COLO829 (cell line): ENCODE data around the gene CLDN16.

Experiments used
- DNase-seq: peaks from one replicate; pipeline ENCODE4 v3.0.0; 2012; ENCODE audit warnings: low spot score

Gene CLDN16

DNA sequence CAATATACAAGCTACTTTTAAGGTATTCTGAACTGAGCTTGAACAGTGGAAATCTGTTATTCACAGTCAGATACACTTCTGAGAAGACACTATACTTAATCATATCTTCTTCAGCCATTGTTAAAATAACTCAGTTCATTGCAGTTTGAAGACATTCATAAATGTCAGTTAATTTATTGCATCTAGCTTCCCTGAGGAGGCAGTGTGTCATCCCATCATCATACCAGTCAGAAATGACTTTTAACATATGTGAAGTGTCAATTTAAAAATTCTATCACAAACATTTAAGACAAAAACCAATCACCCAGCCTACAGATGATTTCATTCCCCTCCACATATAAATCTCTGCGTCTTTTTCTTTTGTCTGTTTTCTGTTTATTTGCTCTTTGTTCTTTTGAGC, 54.3 kb downstream of the CLDN16 start:
- no peak for DNase-seq

DNA sequence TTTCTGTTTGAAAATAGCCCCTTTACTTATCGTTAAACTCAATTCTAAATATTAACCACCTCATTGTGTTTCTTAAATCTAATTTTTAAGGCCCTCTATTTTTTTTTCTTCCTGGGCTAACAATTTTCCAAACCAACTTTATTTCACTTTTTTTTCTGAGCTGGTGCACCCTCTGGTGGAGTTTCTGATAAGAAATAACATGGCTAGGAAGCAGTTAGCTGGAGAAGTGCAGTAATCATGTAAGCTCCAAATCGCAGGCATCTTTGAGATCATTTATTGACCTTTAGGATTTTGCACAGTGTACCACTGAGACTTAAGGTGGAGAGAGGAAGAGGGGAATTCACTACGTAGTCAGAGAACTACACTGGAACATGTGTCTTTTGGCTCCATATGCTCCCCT, 55.3 kb downstream of the CLDN16 start:
- DNase-seq, result peak; percentile 28

- DNase-seq, result no peak
Observed at GRCh38 chr3:190444006-190444405, 56.0 kb downstream of the CLDN16 start.

DNA sequence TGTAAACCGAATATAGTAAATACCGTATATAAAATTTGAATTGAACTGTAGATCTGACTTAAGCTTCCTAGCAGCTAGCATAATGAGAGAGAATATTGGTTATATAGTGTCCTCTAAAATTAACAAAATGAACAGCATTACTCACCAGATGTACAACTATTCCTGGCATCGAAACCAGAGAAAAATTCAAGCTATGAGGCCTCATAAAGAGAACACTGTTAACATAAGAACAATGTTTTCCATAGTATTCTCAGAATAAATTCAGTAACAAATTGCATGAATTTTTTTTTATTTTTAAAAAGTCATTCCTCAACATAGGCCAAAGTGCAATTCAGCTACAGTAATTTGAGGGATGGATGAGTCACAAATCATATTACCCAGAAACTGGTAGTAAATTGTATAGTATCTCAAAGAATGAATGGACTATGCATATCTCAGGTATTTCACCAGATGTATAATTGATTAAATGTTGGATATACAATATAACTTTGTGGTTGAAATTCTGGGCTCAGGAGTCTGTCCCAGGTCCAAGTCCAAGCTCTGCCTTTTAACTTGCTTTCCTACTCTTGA, 56.7 kb downstream of the CLDN16 start:
- peak; percentile 64 for DNase-seq

DNA sequence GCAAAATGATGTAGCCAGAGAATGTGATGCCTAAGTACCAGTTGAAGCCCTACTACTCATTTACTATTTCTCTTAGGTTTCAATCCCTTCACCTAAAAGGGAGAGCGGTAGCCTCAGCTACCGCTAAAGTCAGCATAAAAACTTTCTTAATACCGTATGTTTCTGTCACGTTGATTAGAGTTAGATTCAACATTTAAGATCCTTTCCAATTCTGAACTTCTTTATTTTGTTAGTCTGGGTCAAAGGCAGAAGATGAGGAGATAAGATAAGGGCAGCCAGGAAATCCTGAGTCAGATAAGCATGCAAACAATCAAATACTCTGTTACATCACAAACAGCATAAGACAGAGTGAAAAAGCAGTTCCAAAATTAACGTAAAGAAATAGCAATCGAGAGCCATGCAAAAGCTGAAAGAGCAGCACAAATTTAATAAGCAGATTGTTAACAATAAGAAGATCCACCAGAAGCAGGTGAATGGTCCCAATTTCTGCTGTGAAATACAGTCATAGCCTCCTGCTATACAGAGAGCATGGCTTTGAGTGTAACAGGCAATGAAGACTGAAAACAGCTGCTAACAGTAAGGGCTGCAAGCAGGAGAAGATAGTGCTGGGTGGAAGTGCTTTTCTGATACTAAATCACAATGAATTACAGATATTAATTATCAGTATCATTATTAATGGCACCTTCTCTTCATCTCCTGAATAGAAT, 58.8 kb downstream of the CLDN16 start:
- peak; percentile 43 for DNase-seq

GRCh38 chr3:190448256-190448655, 60.3 kb downstream of the CLDN16 start:
- DNase-seq, result no peak

- no peak for DNase-seq
Observed at GRCh38 chr3:190449801-190450200, 61.8 kb downstream of the CLDN16 start, which contains the start of gene TMEM207. TMEM207 (minus strand) TSS chr3:190449901; CDS start chr3:190449809, 92 bp downstream.

DNA sequence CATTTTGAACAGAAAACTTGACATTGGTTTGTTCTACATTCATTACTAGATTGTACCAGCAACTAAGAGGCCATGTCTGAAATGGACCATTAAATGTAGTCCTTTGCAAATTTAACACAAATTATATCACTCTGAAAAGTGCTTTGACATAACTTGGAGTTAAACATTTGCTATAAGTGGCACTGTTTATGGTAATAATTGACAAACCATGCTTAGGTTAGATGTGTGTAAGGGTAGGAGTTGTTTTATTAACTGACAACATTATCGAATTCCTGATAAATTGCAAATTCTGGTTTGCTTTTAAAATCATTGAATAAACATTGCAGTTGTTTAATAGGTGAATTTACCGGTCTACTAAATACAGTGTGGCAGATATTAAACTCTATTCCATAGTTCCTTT, 67.9 kb downstream of the CLDN16 start:
- DNase-seq, result no peak

GRCh38 chr3:190456770-190457169, 68.8 kb downstream of the CLDN16 start:
- no peak for DNase-seq

GRCh38 chr3:190458040-190458439, 70.1 kb downstream of the CLDN16 start:
- DNase-seq, result peak; percentile 71
